K562 (cell line): ENCODE results near the gene SPATA33. TPM values are rescaled to one million over a fixed set of nuclear protein-coding genes. Genes with fewer than 3 reads are reported as not detected.

ENCODE experiments used
- BRF1 ChIP-seq: IDR thresholded peaks from 3 replicates; pipeline ENCODE4 v1.6.1; 2011; ENCODE audit warnings: borderline replicate concordance, mild to moderate bottlenecking; ENCODE audit not compliant: insufficient read length; ENCODE audit errors: extremely low read depth
- CHD2 ChIP-seq: IDR thresholded peaks from 2 replicates; pipeline ENCODE4 v1.6.1; 2011; ENCODE audit warnings: low read depth, low read length
- CLOCK ChIP-seq: fragments of 250-450 bp; sonication (Bioruptor Pico); IDR thresholded peaks from 2 replicates; pipeline ENCODE4 v1.4.0; 2020; ENCODE audit warnings: mild to moderate bottlenecking, moderate library complexity, borderline replicate concordance
- FOXO4 ChIP-seq: fragments of 450-650 bp; formaldehyde crosslinking; IDR thresholded peaks from 2 replicates; pipeline ENCODE4 v1.4.0; 2020; ENCODE audit warnings: mild to moderate bottlenecking, moderate library complexity
- HSF4 ChIP-seq: fragments of 250-450 bp; sonication (Bioruptor Pico); IDR thresholded peaks from 2 replicates; pipeline ENCODE4 v2.1.2; 2022; ENCODE audit warnings: mild to moderate bottlenecking, moderate library complexity, borderline replicate concordance
- NBN ChIP-seq: fragments of 450-650 bp; IDR thresholded peaks from 2 replicates; pipeline ENCODE4 v1.6.1; 2016; ENCODE audit warnings: low read depth, mild to moderate bottlenecking
- NRF1 ChIP-seq, 2 experiments: fragments of 450-650 bp; IDR thresholded peaks in 1 of 2; conservative IDR thresholded peaks in 1 of 2; 2 replicates each; pipeline ENCODE4 v1.6.1; 2014; ENCODE audit warnings: mild to moderate bottlenecking in 2 of 2
- PKNOX1 ChIP-seq: fragments of 450-650 bp; IDR thresholded peaks from 2 replicates; pipeline ENCODE4 v1.6.1; 2016
- PURB ChIP-seq: sonication (generic); formaldehyde crosslinking; IDR thresholded peaks from 2 replicates; pipeline ENCODE4 v1.9.0; 2021; ENCODE audit warnings: low read depth, mild to moderate bottlenecking, missing genetic modification reagents
- RNF2 ChIP-seq: sonication (generic); IDR thresholded peaks from 2 replicates; pipeline ENCODE4 v1.6.1; 2016
- RUNX1 ChIP-seq: sonication (generic); IDR thresholded peaks from 2 replicates; pipeline ENCODE4 v1.6.1; 2016; ENCODE audit warnings: antibody characterized with exemption, low read depth
- SMAD2 ChIP-seq: fragments of 150-350 bp; IDR thresholded peaks from 2 replicates; pipeline ENCODE4 v1.6.1; 2014; ENCODE audit warnings: low read depth, mild to moderate bottlenecking, low read length
- UBTF ChIP-seq, 2 experiments: IDR thresholded peaks; 2 replicates each; pipeline ENCODE4 v1.6.1; 2012; ENCODE audit warnings: improper control_type of control experiment in 2 of 2, low read depth in 2 of 2, low read length in 2 of 2, borderline replicate concordance in 1 of 2
- WHSC1 ChIP-seq: IDR thresholded peaks from one replicate; pipeline ENCODE4 v1.6.1; 2012; ENCODE audit warnings: low read length, control low read depth, inconsistent platforms
- ZNF124 ChIP-seq: sonication (generic); formaldehyde crosslinking; IDR thresholded peaks from 2 replicates; pipeline ENCODE4 v1.8.1; 2022; ENCODE audit warnings: missing genetic modification reagents
- ZNF3 ChIP-seq: fragments of 250-450 bp; sonication (Bioruptor Pico); IDR thresholded peaks from 2 replicates; pipeline ENCODE4 v1.5.0; 2021; ENCODE audit warnings: mild to moderate bottlenecking, moderate library complexity
- ZNF668 ChIP-seq: fragments of 250-450 bp; sonication (Bioruptor Pico); IDR thresholded peaks from 2 replicates; pipeline ENCODE4 v1.8.0; 2022; ENCODE audit warnings: mild to moderate bottlenecking, inconsistent platforms
- polyA plus RNA-seq, 8 experiments: library from polyadenylated mRNA; depleted of rRNA in 4 of 8; stranded (reverse) in 5 of 8; unstranded in 3 of 8; fragments of >200 nt; fragmentation: Nextera tagmentation in 2 of 8; fragmentation: Illumina TruSeq in 1 of 8; extraction: Ambion mirVana in 2 of 8; extraction: Trizol in 1 of 8; gene quantifications; 2 replicates each; pipeline versions ENCODE4 v1.2.1 to v1.2.3, GENCODE V29; 2011 to 2014; ENCODE audit warnings: inconsistent platforms in 1 of 8, missing spikeins in 1 of 8
- total RNA-seq, 7 experiments: library from RNA; depleted of rRNA in 6 of 7; stranded (reverse); fragments of >200 nt in 6 of 7; fragmentation: Illumina TruSeq in 2 of 7; extraction: Trizol in 2 of 7; gene quantifications; 2 replicates each; pipeline versions ENCODE4 v1.2.1 to v1.2.3, GENCODE V29; 2011 to 2021; ENCODE audit warnings: low replicate concordance in 1 of 7

SPATA33 gene
- total and polyA plus RNA-seq, 9 of the 15 experiments (the other 6 are each of a cell fraction or from before 2014, with no cell fraction given) = 4.0 to 20.0 (median 11.8) TPM

- TF ChIP-seq UBTF (IDR thresholded peaks at IDR 0.05; ENCODE audit: borderline replicate concordance in 1 of 2, low read depth in 2 of 2, low read length in 2 of 2) (no peak), PKNOX1 (peak; percentile 69; the same call in 1 of the 2 replicates), FOXO4 (CRISPR knock-in tag) (no peak), WHSC1 (no peak), RUNX1 (no peak), BRF1 (no peak), CHD2 (no peak), NBN (no peak), RNF2 (no peak), ZNF668 (CRISPR knock-in tag) (no peak), PURB (CRISPR knock-in tag) (no peak), ZNF3 (no peak), ZNF124 (CRISPR knock-in tag) (no peak), NRF1 (conservative IDR thresholded peaks at IDR 0.05 in 1 of 2, IDR thresholded peaks at IDR 0.05 in 1 of 2) (no peak), SMAD2 (no peak), HSF4 (CRISPR knock-in tag) (no peak), CLOCK (CRISPR knock-in tag) (no peak)
Measured at GRCh38 chr16:89687092-89687940, 29.7 kb downstream of the SPATA33 start (continued).
